GM12878 (cell line): Measurements from ENCODE around the gene ZCCHC24. TPM values are rescaled to one million over a fixed set of nuclear protein-coding genes. Genes with fewer than 3 reads are reported as not detected.

Experiments
- BACH1 ChIP-seq: fragments of 450-650 bp; IDR thresholded peaks from 2 replicates; pipeline ENCODE4 v1.6.1; 2017; ENCODE audit warnings: mild to moderate bottlenecking, borderline replicate concordance
- BCL11A ChIP-seq: IDR thresholded peaks from 2 replicates; pipeline ENCODE4 v1.6.1; 2011; ENCODE audit warnings: low read depth, low read length
- BMI1 ChIP-seq: fragments of 450-650 bp; IDR thresholded peaks from 2 replicates; pipeline ENCODE4 v1.6.1; 2016; ENCODE audit warnings: mild to moderate bottlenecking, moderate library complexity, borderline replicate concordance
- CREB1 ChIP-seq: IDR thresholded peaks from 2 replicates; pipeline ENCODE4 v1.6.1; 2012; ENCODE audit warnings: low read depth, mild to moderate bottlenecking, inconsistent platforms
- E2F8 ChIP-seq: fragments of 450-650 bp; IDR thresholded peaks from 2 replicates; pipeline ENCODE4 v1.6.1; 2018; ENCODE audit warnings: mild to moderate bottlenecking, low read depth, moderate library complexity; ENCODE audit not compliant: partially characterized antibody
- ETV6 ChIP-seq, 2 experiments: fragments of 450-650 bp in 1 of 2; IDR thresholded peaks in 1 of 2; conservative IDR thresholded peaks in 1 of 2; 2 replicates each; pipeline ENCODE4 v1.6.1; 2014; ENCODE audit warnings: antibody characterized with exemption in 1 of 2, borderline replicate concordance in 1 of 2, low read depth in 1 of 2, mild to moderate bottlenecking in 1 of 2, moderate library complexity in 1 of 2
- EZH2 ChIP-seq: IDR thresholded peaks from 2 replicates; pipeline ENCODE4 v1.6.1; 2012; ENCODE audit warnings: low read depth, mild to moderate bottlenecking, control low read depth, inconsistent platforms, low read length, borderline replicate concordance; ENCODE audit not compliant: control insufficient read depth
- MXI1 ChIP-seq: fragments of 150-350 bp; IDR thresholded peaks from 2 replicates; pipeline ENCODE4 v1.6.1; 2011; ENCODE audit warnings: low read depth, mild to moderate bottlenecking, inconsistent platforms, low read length, improper control_type of control experiment
- MYB ChIP-seq: fragments of 150-350 bp; IDR thresholded peaks from 2 replicates; pipeline ENCODE4 v1.6.1; 2014; ENCODE audit warnings: mild to moderate bottlenecking, low read depth, low read length, borderline replicate concordance
- RBBP5 ChIP-seq: fragments of 200-600 bp; sonication (generic); conservative IDR thresholded peaks from 2 replicates; pipeline ENCODE4 v1.6.1; 2016
- RCOR1 ChIP-seq: conservative IDR thresholded peaks from 2 replicates; pipeline ENCODE4 v1.6.1; 2012; ENCODE audit warnings: low read depth, low read length, improper control_type of control experiment
- SMAD1 ChIP-seq: fragments of 450-650 bp; IDR thresholded peaks from 2 replicates; pipeline ENCODE4 v1.6.1; 2018; ENCODE audit warnings: mild to moderate bottlenecking, low read depth; ENCODE audit not compliant: partially characterized antibody
- SMC3 ChIP-seq: IDR thresholded peaks from 2 replicates; pipeline ENCODE4 v1.6.1; 2011; ENCODE audit warnings: low read length, improper control_type of control experiment, borderline replicate concordance
- SREBF1 ChIP-seq: IDR thresholded peaks from 2 replicates; pipeline ENCODE4 v1.6.1; 2012; ENCODE audit warnings: mild to moderate bottlenecking, low read length
- TCF12 ChIP-seq: IDR thresholded peaks from 2 replicates; pipeline ENCODE4 v1.6.1; 2011; ENCODE audit warnings: low read depth, mild to moderate bottlenecking, low read length
- TCF7 ChIP-seq: IDR thresholded peaks from 2 replicates; pipeline ENCODE4 v1.6.1; 2014; ENCODE audit warnings: antibody characterized with exemption, borderline replicate concordance
- USF2 ChIP-seq: IDR thresholded peaks from 2 replicates; pipeline ENCODE4 v1.6.1; 2011; ENCODE audit warnings: low read depth, low read length, improper control_type of control experiment, borderline replicate concordance
- YY1 ChIP-seq: IDR thresholded peaks from 2 replicates; pipeline ENCODE4 v1.6.1; 2011; ENCODE audit warnings: low read depth, mild to moderate bottlenecking, low read length
- ZBED1 ChIP-seq: IDR thresholded peaks from 2 replicates; pipeline ENCODE4 v1.6.1; 2016; ENCODE audit warnings: borderline replicate concordance
- ZNF622 ChIP-seq: fragments of 450-650 bp; IDR thresholded peaks from 2 replicates; pipeline ENCODE4 v1.6.1; 2017; ENCODE audit warnings: mild to moderate bottlenecking, inconsistent platforms
- polyA plus RNA-seq, 11 experiments: library from polyadenylated mRNA; depleted of rRNA in 4 of 11; unstranded in 6 of 11; stranded (reverse) in 5 of 11; fragments of >200 nt; fragmentation: Nextera tagmentation in 4 of 11; fragmentation: Illumina TruSeq in 1 of 11; extraction: Ambion mirVana in 4 of 11; extraction: Trizol in 1 of 11; gene quantifications; 1 replicate in 1 of 11; 2 replicates in 10 of 11; pipeline versions ENCODE4 v1.2.1 to v1.2.3, GENCODE V29; 2011 to 2016; ENCODE audit warnings: inconsistent platforms in 2 of 11, missing spikeins in 2 of 11, low read depth in 1 of 11
- total RNA-seq, 4 experiments: library from RNA; depleted of rRNA in 3 of 4; stranded (reverse); fragments of >200 nt in 3 of 4; fragmentation: Illumina TruSeq in 1 of 4; extraction: Trizol in 1 of 4; gene quantifications; 2 replicates each; pipeline versions ENCODE4 v1.2.1 to v1.2.3, GENCODE V29; 2013 to 2021
- TF ChIP-seq, protein P1 (sequence below): fragments of 450-650 bp; IDR thresholded peaks from 2 replicates; pipeline ENCODE4 v1.6.1; 2017; ENCODE audit warnings: mild to moderate bottlenecking, moderate library complexity

ZCCHC24 gene
- total and polyA plus RNA-seq, 10 of the 15 experiments (the other 5 are each of a cell fraction or from before 2014, with no cell fraction given) = 0.02 to 0.62 (median 0.04) TPM; not detected in 4

- TF ChIP-seq SMAD1 = no peak
- peak; percentile 94 for TF ChIP-seq MXI1
- TF ChIP-seq TCF7 = no peak
- TF ChIP-seq BACH1 = peak; percentile 42; the same call in 1 of the 2 replicates
- no peak for TF ChIP-seq ZNF622
- TF ChIP-seq SMC3 = no peak
- TF ChIP-seq CREB1 = 0 out of 2 replicates have a peak, but pooled peaks have one; percentile 29
- TF ChIP-seq E2F8 = no peak
- TF ChIP-seq BMI1 = no peak
- TF ChIP-seq EZH2 = no peak
- no peak for TF ChIP-seq MYB
- no peak for TF ChIP-seq RBBP5
- no peak for TF ChIP-seq RCOR1
- TF ChIP-seq, protein P1, sequence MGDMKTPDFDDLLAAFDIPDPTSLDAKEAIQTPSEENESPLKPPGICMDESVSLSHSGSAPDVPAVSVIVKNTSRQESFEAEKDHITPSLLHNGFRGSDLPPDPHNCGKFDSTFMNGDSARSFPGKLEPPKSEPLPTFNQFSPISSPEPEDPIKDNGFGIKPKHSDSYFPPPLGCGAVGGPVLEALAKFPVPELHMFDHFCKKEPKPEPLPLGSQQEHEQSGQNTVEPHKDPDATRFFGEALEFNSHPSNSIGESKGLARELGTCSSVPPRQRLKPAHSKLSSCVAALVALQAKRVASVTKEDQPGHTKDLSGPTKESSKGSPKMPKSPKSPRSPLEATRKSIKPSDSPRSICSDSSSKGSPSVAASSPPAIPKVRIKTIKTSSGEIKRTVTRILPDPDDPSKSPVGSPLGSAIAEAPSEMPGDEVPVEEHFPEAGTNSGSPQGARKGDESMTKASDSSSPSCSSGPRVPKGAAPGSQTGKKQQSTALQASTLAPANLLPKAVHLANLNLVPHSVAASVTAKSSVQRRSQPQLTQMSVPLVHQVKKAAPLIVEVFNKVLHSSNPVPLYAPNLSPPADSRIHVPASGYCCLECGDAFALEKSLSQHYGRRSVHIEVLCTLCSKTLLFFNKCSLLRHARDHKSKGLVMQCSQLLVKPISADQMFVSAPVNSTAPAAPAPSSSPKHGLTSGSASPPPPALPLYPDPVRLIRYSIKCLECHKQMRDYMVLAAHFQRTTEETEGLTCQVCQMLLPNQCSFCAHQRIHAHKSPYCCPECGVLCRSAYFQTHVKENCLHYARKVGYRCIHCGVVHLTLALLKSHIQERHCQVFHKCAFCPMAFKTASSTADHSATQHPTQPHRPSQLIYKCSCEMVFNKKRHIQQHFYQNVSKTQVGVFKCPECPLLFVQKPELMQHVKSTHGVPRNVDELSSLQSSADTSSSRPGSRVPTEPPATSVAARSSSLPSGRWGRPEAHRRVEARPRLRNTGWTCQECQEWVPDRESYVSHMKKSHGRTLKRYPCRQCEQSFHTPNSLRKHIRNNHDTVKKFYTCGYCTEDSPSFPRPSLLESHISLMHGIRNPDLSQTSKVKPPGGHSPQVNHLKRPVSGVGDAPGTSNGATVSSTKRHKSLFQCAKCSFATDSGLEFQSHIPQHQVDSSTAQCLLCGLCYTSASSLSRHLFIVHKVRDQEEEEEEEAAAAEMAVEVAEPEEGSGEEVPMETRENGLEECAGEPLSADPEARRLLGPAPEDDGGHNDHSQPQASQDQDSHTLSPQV = no peak
- 0 out of 2 replicates have a peak, but pooled peaks have one; percentile 49 for TF ChIP-seq YY1
- TF ChIP-seq BCL11A = no peak
- no peak for TF ChIP-seq SREBF1
- TF ChIP-seq TCF12 = peak; percentile 71; the same call in 1 of the 2 replicates
- TF ChIP-seq ETV6 (conservative IDR thresholded peaks at IDR 0.05 in 1 of 2, IDR thresholded peaks at IDR 0.05 in 1 of 2; ENCODE audit: borderline replicate concordance in 1 of 2, low read depth in 1 of 2) = no peak
- peak; percentile 26 for TF ChIP-seq USF2
- TF ChIP-seq ZBED1 = no peak
Observed at GRCh38 chr10:79347894-79348639, 97.4 kb downstream of the ZCCHC24 start (continued).
